OCI-LY7 (cell line): ENCODE results near the gene BUD23. TPM values are rescaled to one million over a fixed set of nuclear protein-coding genes. Genes with fewer than 3 reads are reported as not detected.

Source experiments
- BruUV-seq: library from RNA; stranded (reverse); fragments of 400-500 nt; replicated peaks from 2 replicates; lab custom pipeline; 2021; lab: Mats Ljungman, UMichigan
- CTCF ChIA-PET: fragments of 300-600 bp; sonication (Branson Sonifier 250); formaldehyde crosslinking; loops from one replicate; lab custom pipeline; 2022; ENCODE audit warnings: antibody characterized with exemption; ENCODE audit not compliant: unreplicated experiment; lab: Charles Lee
- POLR2A ChIA-PET: fragments of 300-600 bp; sonication (Branson Sonifier 250); formaldehyde crosslinking; loops from one replicate; lab custom pipeline; 2022; ENCODE audit warnings: antibody characterized with exemption; lab: Charles Lee
- DNase-seq: peaks from one replicate; pipeline ENCODE4 v3.0.0-alpha.2; 2015; ENCODE audit warnings: low spot score
- H2AFZ ChIP-seq: fragments of 200-600 bp; sonication (generic), shearing (Covaris generic); 2 replicates; pipeline ENCODE4 v1.6.1; 2014; ENCODE audit warnings: mild to moderate bottlenecking, antibody characterized with exemption, low read length, moderate library complexity
- H3K27ac ChIP-seq: fragments of 200-600 bp; sonication (generic); 2 replicates; pipeline ENCODE4 v1.5.1; 2014; ENCODE audit warnings: mixed run types, low read depth, mild to moderate bottlenecking, moderate library complexity, low read length, inconsistent platforms; ENCODE audit not compliant: poor library complexity, severe bottlenecking
- H3K36me3 ChIP-seq: fragments of 200-600 bp; sonication (generic); 2 replicates; pipeline ENCODE4 v1.6.1; 2014; ENCODE audit warnings: mild to moderate bottlenecking, antibody characterized with exemption, low read length, moderate library complexity, mixed read lengths; ENCODE audit not compliant: insufficient read depth
- H3K4me1 ChIP-seq: fragments of 200-600 bp; sonication (generic); 2 replicates; pipeline ENCODE4 v1.5.1; 2014; ENCODE audit warnings: mild to moderate bottlenecking, low read length; ENCODE audit not compliant: insufficient read depth, poor library complexity, severe bottlenecking
- H3K4me2 ChIP-seq: fragments of 200-600 bp; sonication (generic); 2 replicates; pipeline ENCODE4 v1.6.1; 2014; ENCODE audit warnings: mild to moderate bottlenecking, low read length
- H3K4me3 ChIP-seq: fragments of 200-600 bp; sonication (generic); 2 replicates; pipeline ENCODE4 v1.5.1; 2014; ENCODE audit warnings: mild to moderate bottlenecking, low read depth, low read length; ENCODE audit not compliant: poor library complexity, severe bottlenecking
- H3K79me2 ChIP-seq: fragments of 200-600 bp; sonication (generic); 2 replicates; pipeline ENCODE4 v1.6.1; 2016; ENCODE audit warnings: low read depth, mild to moderate bottlenecking, low read length, moderate library complexity, mixed read lengths; ENCODE audit not compliant: insufficient read depth
- H3K9me2 ChIP-seq: fragments of 200-600 bp; sonication (generic); 2 replicates; pipeline ENCODE4 v1.6.1; 2016; ENCODE audit warnings: mild to moderate bottlenecking, low read length, mixed read lengths; ENCODE audit not compliant: insufficient read depth
- H3K9me3 ChIP-seq: fragments of 200-600 bp; sonication (generic); 2 replicates; pipeline ENCODE4 v1.6.1; 2014; ENCODE audit warnings: mild to moderate bottlenecking, mixed run types, low read length, mixed read lengths
- H4K20me1 ChIP-seq: fragments of 200-600 bp; sonication (generic); 2 replicates; pipeline ENCODE4 v1.6.1; 2014; ENCODE audit warnings: mild to moderate bottlenecking, antibody characterized with exemption, low read length, moderate library complexity, mixed read lengths; ENCODE audit not compliant: insufficient read depth
- CTCF ChIP-seq: fragments of 200-600 bp; sonication (generic); conservative IDR thresholded peaks from 2 replicates; pipeline ENCODE4 v1.5.1; 2014; ENCODE audit warnings: mild to moderate bottlenecking, antibody characterized with exemption, low read length, moderate library complexity, mixed read lengths
- EZH2phosphoT487 ChIP-seq: fragments of 200-600 bp; sonication (generic); IDR thresholded peaks from 2 replicates; pipeline ENCODE4 v1.6.1; 2018; ENCODE audit warnings: low read depth, borderline replicate concordance, mild to moderate bottlenecking, mixed run types, antibody characterized with exemption, low read length, moderate library complexity, mixed read lengths
- intact Hi-C: fragments of 100-400 bp; cut with micrococcal nuclease; formaldehyde crosslinking; loops from one replicate; pipeline ENCODE4 v1.10.0; 2022; ENCODE audit not compliant: unreplicated experiment
- total RNA-seq, 2 experiments: library from RNA; depleted of rRNA in 1 of 2; stranded (reverse); fragments of >200 nt in 1 of 2; shearing (Covaris generic) in 1 of 2; gene quantifications; 2 replicates each; pipeline ENCODE4 v1.2.3, GENCODE V29; 2014 to 2022

Gene BUD23
- total RNA-seq, 2 experiments from 2014 or later, result 58.1 to 91.1 TPM

DNA sequence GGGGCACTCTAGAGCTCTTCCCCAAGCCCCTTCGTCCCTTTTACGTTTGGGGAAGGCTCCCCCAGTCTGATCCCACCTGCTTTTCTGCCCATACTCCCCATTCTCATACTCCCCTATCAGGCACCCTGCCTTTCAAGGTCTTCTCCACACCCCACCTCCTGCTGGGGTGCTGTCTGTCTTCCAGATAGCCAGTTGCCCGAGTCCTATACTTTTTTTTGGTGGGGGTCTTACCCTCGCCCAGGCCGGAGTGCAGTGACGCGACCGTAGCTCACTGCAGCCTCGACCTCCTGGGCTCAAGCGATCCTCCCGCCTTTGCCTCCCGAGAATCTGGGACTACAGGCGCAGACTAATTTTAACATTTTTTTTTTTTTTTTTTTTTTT, 56.0 kb downstream of the BUD23 start:
- H3K27ac ChIP-seq, result peak overlapping the region; percentile 49
- POLR2A ChIA-PET, result interaction anchor here (0.7 kb wide), 1 partner anchor 171 kb away, joined by 3 read pairs; no protein-coding TSS in a partner anchor
- H3K79me2 ChIP-seq, result peaks cover 4% of the 10 kb centered on the region; the same call in 1 of the 2 replicates
- intact Hi-C loops, result loop anchor here (5.0 to 10.0 kb wide), 2 partner anchors 103 to 215 kb away; partner anchors contain the start of genes BAZ1B and METTL27
- H3K9me3 ChIP-seq, result no peaks in the 10 kb centered on the region
- DNase-seq, result no peak
- CTCF ChIA-PET, result interaction anchor here (0.6 to 1.0 kb wide), 2 partner anchors 103 to 117 kb away, joined by 3 read pairs; partner anchors contain the start of gene METTL27
- H3K9me2 ChIP-seq, result no peaks in the 10 kb centered on the region
- peak overlapping the region; percentile 63 for H3K4me2 ChIP-seq
- H3K36me3 ChIP-seq, result peaks cover 20% of the 10 kb centered on the region
- H3K4me3 ChIP-seq, result peak overlapping the region; percentile 91
- TF ChIP-seq CTCF, result no peak; the same call in 1 of the 2 replicates
- TF ChIP-seq EZH2phosphoT487, result no peak
- H2AFZ ChIP-seq, result peak overlapping the region; percentile 78
- peaks cover 49% of the 10 kb centered on the region for H3K4me1 ChIP-seq
- H4K20me1 ChIP-seq, result peaks cover 5% of the 10 kb centered on the region; the same call in 1 of the 2 replicates
- TSS peak; percentile 77 for BruUV-seq

- Histone ChIP-seq H3K9me2 (no peaks in the 10 kb centered on the region), H3K36me3 (peaks cover 20% of the 10 kb centered on the region), H4K20me1 (peaks cover 5% of the 10 kb centered on the region; the same call in 1 of the 2 replicates), H3K9me3 (no peaks in the 10 kb centered on the region), H3K4me2 (no peak overlapping the region), H3K27ac (no peak overlapping the region), H3K4me1 (peaks cover 45% of the 10 kb centered on the region), H2AFZ (no peak overlapping the region), H3K79me2 (peaks cover 4% of the 10 kb centered on the region; the same call in 1 of the 2 replicates), H3K4me3 (no peak overlapping the region)
- no peak for DNase-seq
- intact Hi-C loops, result no loop called here
- CTCF ChIA-PET, result no interaction called here
- BruUV-seq, result no TSS peak
- POLR2A ChIA-PET, result interaction anchor here (0.6 to 1.5 kb wide), 2 partner anchors 16 to 123 kb away, joined by 4 to 6 read pairs; no protein-coding TSS in a partner anchor
- TF ChIP-seq CTCF, result no peak
- TF ChIP-seq EZH2phosphoT487, result no peak
These were observed 56.8 kb downstream of the BUD23 start for GRCh38 chr7:73740212-73740611.

GRCh38 chr7:73740771-73741170, 57.4 kb downstream of the BUD23 start:
- Histone ChIP-seq H4K20me1 (peaks cover 5% of the 10 kb centered on the region; the same call in 1 of the 2 replicates), H3K9me2 (no peaks in the 10 kb centered on the region), H2AFZ (no peak overlapping the region), H3K4me1 (peaks cover 39% of the 10 kb centered on the region), H3K36me3 (peaks cover 15% of the 10 kb centered on the region), H3K79me2 (peaks cover 4% of the 10 kb centered on the region; the same call in 1 of the 2 replicates), H3K9me3 (no peaks in the 10 kb centered on the region), H3K4me3 (no peak overlapping the region), H3K4me2 (no peak overlapping the region), H3K27ac (no peak overlapping the region)
- POLR2A ChIA-PET, result interaction anchor here (0.5 to 1.5 kb wide), 3 partner anchors 13 to 123 kb away, joined by 3 to 6 read pairs (median 4); no protein-coding TSS in a partner anchor
- BruUV-seq, result no TSS peak
- intact Hi-C loops, result no loop called here
- DNase-seq, result no peak
- TF ChIP-seq CTCF, result no peak
- CTCF ChIA-PET, result no interaction called here
